Neural crest cell (in vitro differentiated cells): ENCODE measurements around the gene DGUOK. TPM values are rescaled to one million over a fixed set of nuclear protein-coding genes. Genes with fewer than 3 reads are reported as not detected.

ENCODE experiments used
- DNase-seq: peaks from one replicate; pipeline ENCODE4 v3.0.0; 2021; ENCODE audit warnings: low read depth, mixed read lengths, low spot score
- H3K27ac Mint-ChIP-seq: one replicate; pipeline ENCODE4 v1.8.0; 2021; ENCODE audit warnings: mild to moderate bottlenecking, mixed read lengths; ENCODE audit not compliant: unreplicated experiment
- H3K27me3 Mint-ChIP-seq: 2 replicates; pipeline ENCODE4 v1.8.0; 2021; ENCODE audit warnings: low read depth, mild to moderate bottlenecking, mixed read lengths
- H3K36me3 Mint-ChIP-seq: 2 replicates; pipeline ENCODE4 v1.8.0; 2021; ENCODE audit warnings: low read depth, mild to moderate bottlenecking, mixed read lengths
- H3K4me1 Mint-ChIP-seq: 2 replicates; pipeline ENCODE4 v1.8.0; 2021; ENCODE audit warnings: mixed read lengths
- H3K4me3 Mint-ChIP-seq: one replicate; pipeline ENCODE4 v1.8.0; 2021; ENCODE audit warnings: mild to moderate bottlenecking, mixed read lengths
- H3K9me3 Mint-ChIP-seq: 2 replicates; pipeline ENCODE4 v1.8.0; 2021; ENCODE audit warnings: mixed read lengths
- total RNA-seq: library from RNA; stranded (reverse); gene quantifications from 2 replicates; pipeline ENCODE4 v1.2.1, GENCODE V29; 2021
- TF ChIP-seq, protein P1 (sequence below): fragments of 200-600 bp; sonication (generic); conservative IDR thresholded peaks from 2 replicates; pipeline ENCODE4 v1.5.0; 2021; ENCODE audit warnings: antibody characterized with exemption, mild to moderate bottlenecking

Gene DGUOK
- total RNA-seq, 1 donor from 2014 or later = 100 TPM

DNA sequence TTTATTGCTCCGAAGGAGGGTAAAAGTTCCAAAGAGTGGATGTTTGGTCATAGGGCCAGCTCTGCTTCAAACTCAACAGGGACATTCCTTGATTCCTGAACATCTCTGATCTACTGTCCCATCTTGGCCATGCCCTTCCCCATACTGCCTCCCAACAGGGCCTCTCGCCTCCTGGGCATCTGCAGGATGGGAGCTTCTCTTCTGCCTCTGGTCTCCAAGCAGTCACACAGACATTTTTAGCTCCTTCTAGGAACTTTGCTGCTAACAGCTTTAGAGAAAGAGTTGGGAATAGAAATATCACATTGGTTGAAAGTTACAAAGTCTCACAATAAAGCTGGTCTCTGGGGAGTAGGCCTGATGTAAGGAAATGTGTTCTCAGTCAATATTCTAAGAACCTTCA lies 9.4 kb upstream of the DGUOK start:
- Mint-ChIP-seq H3K4me3 (no peak overlapping the region), H3K9me3 (no peaks in the 10 kb centered on the region), H3K27me3 (peaks cover 41% of the 10 kb centered on the region), H3K4me1 (no peaks in the 10 kb centered on the region), H3K36me3 (no peaks in the 10 kb centered on the region), H3K27ac (no peak overlapping the region)
- no peak for DNase-seq
- TF ChIP-seq, protein P1, sequence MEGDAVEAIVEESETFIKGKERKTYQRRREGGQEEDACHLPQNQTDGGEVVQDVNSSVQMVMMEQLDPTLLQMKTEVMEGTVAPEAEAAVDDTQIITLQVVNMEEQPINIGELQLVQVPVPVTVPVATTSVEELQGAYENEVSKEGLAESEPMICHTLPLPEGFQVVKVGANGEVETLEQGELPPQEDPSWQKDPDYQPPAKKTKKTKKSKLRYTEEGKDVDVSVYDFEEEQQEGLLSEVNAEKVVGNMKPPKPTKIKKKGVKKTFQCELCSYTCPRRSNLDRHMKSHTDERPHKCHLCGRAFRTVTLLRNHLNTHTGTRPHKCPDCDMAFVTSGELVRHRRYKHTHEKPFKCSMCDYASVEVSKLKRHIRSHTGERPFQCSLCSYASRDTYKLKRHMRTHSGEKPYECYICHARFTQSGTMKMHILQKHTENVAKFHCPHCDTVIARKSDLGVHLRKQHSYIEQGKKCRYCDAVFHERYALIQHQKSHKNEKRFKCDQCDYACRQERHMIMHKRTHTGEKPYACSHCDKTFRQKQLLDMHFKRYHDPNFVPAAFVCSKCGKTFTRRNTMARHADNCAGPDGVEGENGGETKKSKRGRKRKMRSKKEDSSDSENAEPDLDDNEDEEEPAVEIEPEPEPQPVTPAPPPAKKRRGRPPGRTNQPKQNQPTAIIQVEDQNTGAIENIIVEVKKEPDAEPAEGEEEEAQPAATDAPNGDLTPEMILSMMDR = no peak

DNA sequence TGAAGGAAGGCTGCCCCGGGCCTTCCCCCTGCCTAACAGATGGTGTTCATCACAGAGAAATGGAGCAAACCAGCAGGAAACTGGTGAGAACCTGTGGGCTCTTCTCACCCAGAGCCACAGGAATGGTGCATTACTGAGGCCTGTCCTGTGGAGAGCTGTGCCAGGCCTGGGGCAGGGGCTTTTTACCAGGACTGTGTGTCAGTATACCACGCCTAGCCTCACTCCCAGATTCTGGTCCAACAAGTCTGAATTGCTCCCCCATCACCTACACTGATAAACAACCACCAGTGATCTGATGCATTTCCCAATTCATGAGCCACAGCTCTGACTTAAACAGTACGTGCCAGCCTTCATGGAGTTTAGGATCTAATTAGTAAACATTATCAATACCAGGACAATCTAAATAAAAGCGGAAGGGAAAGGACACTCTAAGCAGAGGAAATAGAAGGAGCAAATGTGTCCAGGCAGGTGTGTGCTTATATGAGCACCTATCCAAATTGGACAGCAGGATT lies 8.9 kb upstream of the DGUOK start:
- DNase-seq = no peak
- TF ChIP-seq, protein P1 = no peak
- Mint-ChIP-seq H3K4me3 (no peak overlapping the region), H3K4me1 (no peaks in the 10 kb centered on the region), H3K36me3 (no peaks in the 10 kb centered on the region), H3K27ac (no peak overlapping the region), H3K9me3 (no peaks in the 10 kb centered on the region), H3K27me3 (peaks cover 46% of the 10 kb centered on the region)

DNA sequence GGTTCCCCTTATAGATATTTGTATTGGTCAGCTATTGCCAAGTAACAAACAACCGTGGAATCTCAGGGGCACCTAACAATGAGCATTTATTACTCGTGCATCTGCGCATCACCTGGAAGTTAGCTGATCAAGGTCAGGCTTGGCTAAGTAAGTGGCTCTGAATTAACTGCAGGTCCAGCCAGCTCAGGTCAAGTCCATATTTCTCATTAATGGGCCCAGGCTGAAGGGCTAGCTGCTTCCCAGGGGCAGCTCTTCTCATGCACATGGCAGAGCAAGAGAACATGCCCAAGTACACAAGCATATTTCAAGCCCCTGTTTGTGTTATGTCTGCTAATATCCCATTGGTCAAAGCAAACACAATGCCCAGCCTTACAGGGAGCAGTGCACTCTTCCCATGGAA lies 7.8 kb upstream of the DGUOK start:
- Mint-ChIP-seq H3K4me3 (no peak overlapping the region), H3K9me3 (no peaks in the 10 kb centered on the region), H3K27ac (no peak overlapping the region), H3K36me3 (no peaks in the 10 kb centered on the region), H3K4me1 (no peaks in the 10 kb centered on the region), H3K27me3 (peaks cover 57% of the 10 kb centered on the region)
- DNase-seq = no peak
- TF ChIP-seq, protein P1 = no peak

DNA sequence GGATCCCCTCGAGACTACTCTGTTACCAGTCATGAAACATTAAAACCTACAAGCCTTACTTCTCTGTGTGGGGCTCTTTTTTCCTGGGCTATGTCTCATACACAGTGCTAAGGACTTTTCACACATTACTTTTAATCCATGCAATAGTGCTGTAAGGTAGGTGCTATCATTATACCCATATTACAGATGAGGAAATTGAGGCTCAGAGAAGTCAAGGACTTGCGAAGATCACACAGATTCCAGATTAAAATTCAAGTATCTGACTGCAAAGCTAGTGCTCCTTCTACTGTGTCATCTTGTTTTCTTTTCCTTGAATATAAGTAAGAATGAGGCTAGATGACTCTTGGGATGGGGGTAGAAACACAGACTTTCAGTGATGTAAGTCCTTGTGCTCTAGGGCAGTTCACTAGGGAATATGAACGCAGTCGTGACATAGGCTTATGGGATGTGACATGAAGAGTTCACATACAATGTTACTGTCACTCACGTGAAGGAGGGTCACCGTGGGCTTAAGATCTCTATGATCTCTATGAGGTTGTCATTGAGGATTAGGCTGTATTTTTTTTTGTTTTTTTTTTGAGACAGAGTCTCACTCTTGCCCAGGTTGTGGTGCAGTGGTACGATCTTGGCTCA lies 7.0 kb upstream of the DGUOK start:
- H3K27ac Mint-ChIP-seq = no peak overlapping the region
- DNase-seq = no peak
- H3K4me3 Mint-ChIP-seq = no peak overlapping the region
- H3K27me3 Mint-ChIP-seq = peaks cover 64% of the 10 kb centered on the region
- no peaks in the 10 kb centered on the region for H3K36me3 Mint-ChIP-seq
- H3K9me3 Mint-ChIP-seq = no peaks in the 10 kb centered on the region
- TF ChIP-seq, protein P1 = no peak
- no peaks in the 10 kb centered on the region for H3K4me1 Mint-ChIP-seq

DNA sequence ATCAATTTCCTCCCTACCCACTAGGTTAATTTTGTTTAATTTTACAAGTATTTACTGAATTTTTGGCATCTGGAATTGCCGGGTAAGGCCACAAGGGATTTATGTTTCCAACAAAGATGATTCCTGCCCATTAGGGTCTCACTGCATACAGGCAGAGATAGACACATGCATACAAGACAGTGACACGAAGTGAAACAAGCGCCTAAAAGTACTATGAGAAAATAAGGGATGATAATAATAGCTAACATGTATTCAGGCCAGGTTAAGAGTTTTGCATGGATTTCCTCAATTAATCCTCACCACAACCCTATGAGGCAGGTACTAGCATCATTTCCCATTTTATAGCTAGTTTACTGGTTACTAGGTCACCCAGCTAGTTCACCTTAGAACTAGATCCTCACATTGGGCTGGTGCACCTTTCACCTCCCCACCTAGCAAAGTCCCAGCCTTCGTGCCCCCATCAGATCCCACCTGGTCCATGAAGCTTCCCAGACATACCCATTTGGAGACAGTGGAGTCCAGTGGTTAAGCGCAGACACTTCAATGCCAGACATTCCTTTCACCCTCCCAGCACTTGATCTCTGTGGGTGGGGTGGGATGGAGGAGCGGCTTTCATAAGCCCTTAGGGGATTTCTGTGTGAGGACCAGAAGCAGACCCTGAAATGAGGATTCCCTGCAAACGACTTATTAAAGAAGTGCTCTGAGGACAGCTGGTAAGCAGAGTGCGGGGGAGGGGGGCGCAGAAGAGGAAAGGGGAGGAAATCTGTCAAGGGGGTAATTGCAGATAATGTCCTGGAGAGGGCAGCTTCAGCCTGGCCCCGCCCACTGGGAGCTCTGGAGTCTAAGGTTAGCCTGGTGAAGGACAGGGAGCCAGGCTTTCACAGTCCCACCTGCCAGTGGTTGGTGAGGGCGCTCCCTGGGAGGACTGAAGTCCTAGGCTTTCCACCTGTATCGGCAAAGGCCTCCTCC lies 5.8 kb upstream of the DGUOK start:
- H3K9me3 Mint-ChIP-seq = no peaks in the 10 kb centered on the region
- TF ChIP-seq, protein P1 = peak; percentile 28
- no peak overlapping the region for H3K27ac Mint-ChIP-seq
- no peaks in the 10 kb centered on the region for H3K36me3 Mint-ChIP-seq
- peaks cover 64% of the 10 kb centered on the region for H3K27me3 Mint-ChIP-seq
- H3K4me1 Mint-ChIP-seq = no peaks in the 10 kb centered on the region
- no peak overlapping the region for H3K4me3 Mint-ChIP-seq
- peak; percentile 22 for DNase-seq
